K562 (cell line): ENCODE data around the gene TNRC6B. TPM values are rescaled to one million over a fixed set of nuclear protein-coding genes. Genes with fewer than 3 reads are reported as not detected.

Source experiments
- ARID1B ChIP-seq: fragments of 450-650 bp; IDR thresholded peaks from 2 replicates; pipeline ENCODE4 v1.6.1; 2016; ENCODE audit warnings: antibody characterized with exemption, mild to moderate bottlenecking, inconsistent platforms
- CREBBP ChIP-seq: IDR thresholded peaks from one replicate; pipeline ENCODE4 v1.6.1; 2012; ENCODE audit warnings: low read depth, mild to moderate bottlenecking, control low read depth, inconsistent platforms, low read length
- ELF1 ChIP-seq: fragments of 200-800 bp; sonication (Bioruptor generic); IDR thresholded peaks from 2 replicates; pipeline ENCODE4 v1.6.1; 2016; ENCODE audit warnings: missing genetic modification characterization, missing compliant biosample characterization
- ETV1 ChIP-seq: fragments of 450-650 bp; conservative IDR thresholded peaks from 2 replicates; pipeline ENCODE4 v1.6.1; 2016; ENCODE audit warnings: missing genetic modification characterization, control low read depth, low read depth, missing compliant biosample characterization
- HEY1 ChIP-seq: fragments of 250-450 bp; sonication (Bioruptor Pico); IDR thresholded peaks from 2 replicates; pipeline ENCODE4 v1.5.0; 2020; ENCODE audit warnings: mild to moderate bottlenecking, moderate library complexity, borderline replicate concordance
- NEUROD1 ChIP-seq: fragments of 150-350 bp; IDR thresholded peaks from 2 replicates; pipeline ENCODE4 v1.6.1; 2014; ENCODE audit warnings: borderline replicate concordance, low read length, low read depth; ENCODE audit not compliant: partially characterized antibody
- NKRF ChIP-seq: fragments of 450-650 bp; IDR thresholded peaks from 2 replicates; pipeline ENCODE4 v1.6.1; 2016; ENCODE audit warnings: borderline replicate concordance
- NONO ChIP-seq, 2 experiments: fragments of 200-400 bp in 1 of 2; fragments of 450-650 bp in 1 of 2; formaldehyde crosslinking in 1 of 2; IDR thresholded peaks; 2 replicates each; pipeline ENCODE4 v1.6.1; 2017; ENCODE audit warnings: low read depth in 2 of 2, mild to moderate bottlenecking in 2 of 2, moderate library complexity in 2 of 2, low read length in 1 of 2
- PHF20 ChIP-seq: fragments of 450-650 bp; IDR thresholded peaks from 2 replicates; pipeline ENCODE4 v1.6.1; 2018; ENCODE audit not compliant: partially characterized antibody
- POLR2A ChIP-seq: fragments of 450-650 bp; conservative IDR thresholded peaks from 2 replicates; pipeline ENCODE4 v1.6.1; 2016
- RUNX1 ChIP-seq: sonication (generic); IDR thresholded peaks from 2 replicates; pipeline ENCODE4 v1.6.1; 2016; ENCODE audit warnings: antibody characterized with exemption, low read depth
- SP1 ChIP-seq: sonication (generic); formaldehyde crosslinking; IDR thresholded peaks from 2 replicates; pipeline ENCODE4 v1.8.1; 2022; ENCODE audit warnings: mild to moderate bottlenecking, missing genetic modification reagents
- TAF7 ChIP-seq: fragments of 450-650 bp; IDR thresholded peaks from 2 replicates; pipeline ENCODE4 v1.6.1; 2016; ENCODE audit warnings: missing genetic modification characterization, missing compliant biosample characterization
- TBP ChIP-seq: optimal IDR thresholded peaks from 2 replicates; pipeline ENCODE3; 2011; ENCODE audit warnings: low read depth, low read length, improper control_type of control experiment
- ZBTB11 ChIP-seq, 3 experiments: fragments of 200-800 bp in 1 of 3; fragments of 250-450 bp in 1 of 3; fragments of 450-650 bp in 1 of 3; sonication (Bioruptor Pico) in 1 of 3; sonication (Bioruptor generic) in 1 of 3; formaldehyde crosslinking in 1 of 3; IDR thresholded peaks; 2 replicates each; pipeline versions ENCODE4 v1.6.1 to v1.8.0; 2016 to 2022; ENCODE audit warnings: mild to moderate bottlenecking in 2 of 3, missing genetic modification characterization in 2 of 3, missing compliant biosample characterization in 1 of 3, moderate library complexity in 1 of 3
- ZNF444 ChIP-seq: fragments of 250-450 bp; sonication (Bioruptor Pico); IDR thresholded peaks from 2 replicates; pipeline ENCODE4 v1.4.0; 2020; ENCODE audit warnings: mild to moderate bottlenecking, moderate library complexity
- ZNF518B ChIP-seq: fragments of 250-450 bp; sonication (Bioruptor Pico); IDR thresholded peaks from 2 replicates; pipeline ENCODE4 v1.5.0; 2021; ENCODE audit warnings: mild to moderate bottlenecking, moderate library complexity
- polyA plus RNA-seq, 8 experiments: library from polyadenylated mRNA; depleted of rRNA in 4 of 8; stranded (reverse) in 5 of 8; unstranded in 3 of 8; fragments of >200 nt; fragmentation: Nextera tagmentation in 2 of 8; fragmentation: Illumina TruSeq in 1 of 8; extraction: Ambion mirVana in 2 of 8; extraction: Trizol in 1 of 8; gene quantifications; 2 replicates each; pipeline versions ENCODE4 v1.2.1 to v1.2.3, GENCODE V29; 2011 to 2014; ENCODE audit warnings: inconsistent platforms in 1 of 8, missing spikeins in 1 of 8
- total RNA-seq, 7 experiments: library from RNA; depleted of rRNA in 6 of 7; stranded (reverse); fragments of >200 nt in 6 of 7; fragmentation: Illumina TruSeq in 2 of 7; extraction: Trizol in 2 of 7; gene quantifications; 2 replicates each; pipeline versions ENCODE4 v1.2.1 to v1.2.3, GENCODE V29; 2011 to 2021; ENCODE audit warnings: low replicate concordance in 1 of 7

TNRC6B gene
- total and polyA plus RNA-seq, 9 of the 15 experiments (the other 6 are each of a cell fraction or from before 2014, with no cell fraction given), result 0.96 to 18.8 (median 10.8) TPM

- 0 out of 2 replicates have a peak, but pooled peaks have one; percentile 26 for TF ChIP-seq RUNX1
- TF ChIP-seq ARID1B, result peak; percentile 13; the same call in 1 of the 2 replicates
- TF ChIP-seq ELF1 (tag), result peak; percentile 69; the same call in 1 of the 2 replicates
- TF ChIP-seq HEY1 (CRISPR knock-in tag), result no peak
- no peak for TF ChIP-seq CREBBP
- TF ChIP-seq SP1 (CRISPR knock-in tag), result peak; percentile 56; the same call in 1 of the 2 replicates
- TF ChIP-seq NEUROD1, result peak; percentile 40
- peak; percentile 59 for TF ChIP-seq ETV1 (tag)
- TF ChIP-seq NONO (IDR thresholded peaks at IDR 0.05; ENCODE audit: low read depth in 2 of 2, low read length in 1 of 2), result peak in 1 of 2 experiments; percentile 46; a peak in 1 of 4 replicates
- TF ChIP-seq TBP, result peak; percentile 56
- TF ChIP-seq NKRF, result peak; percentile 96
- peak; percentile 69 for TF ChIP-seq PHF20
- TF ChIP-seq ZNF444 (CRISPR knock-in tag), result no peak
- TF ChIP-seq ZBTB11 (CRISPR knock-in tag; IDR thresholded peaks at IDR 0.05), result peak in 2 of 3 experiments; percentile 37 to 92; a peak in 2 of 6 replicates
- TF ChIP-seq POLR2A, result peak; percentile 96
- no peak for TF ChIP-seq TAF7 (tag)
- no peak for TF ChIP-seq ZNF518B
Observed at GRCh38 chr22:40346185-40347118, 168.7 kb downstream of the TNRC6B start, which contains the start of gene ADSL (continued).
